ENCODE results near the gene LRMDA.

LRMDA gene

GRCh38 chr10:76428551-76429367, 997.3 kb downstream of the LRMDA start (continued):
- TF ChIP-seq ZNF398 (tag by site-specific recombination; IDR thresholded peaks at IDR 0.05) (peak; percentile 70), ZNF629 (tag by site-specific recombination; IDR thresholded peaks at IDR 0.05) (peak; percentile 43), ZNF621 (tag by site-specific recombination; IDR thresholded peaks at IDR 0.05) (no peak), ZNF549 (tag by site-specific recombination; IDR thresholded peaks at IDR 0.05) (no peak), SP7 (tag by site-specific recombination; IDR thresholded peaks at IDR 0.05) (peak; percentile 91), ZBTB8A (tag by site-specific recombination; IDR thresholded peaks at IDR 0.05) (no peak), YY2 (tag by site-specific recombination; IDR thresholded peaks at IDR 0.05) (0 out of 2 replicates have a peak, but pooled peaks have one; percentile 28), ZNF658 (tag by site-specific recombination; IDR thresholded peaks at IDR 0.05) (no peak), ATF2 (tag by site-specific recombination; IDR thresholded peaks at IDR 0.05; ENCODE audit: low read depth) (peak; percentile 72), ZNF664 (tag by site-specific recombination; IDR thresholded peaks at IDR 0.05) (0 out of 2 replicates have a peak, but pooled peaks have one; percentile 34), ZIC2 (tag by site-specific recombination; IDR thresholded peaks at IDR 0.05) (no peak), ZBTB48 (tag by site-specific recombination; IDR thresholded peaks at IDR 0.05) (0 out of 2 replicates have a peak, but pooled peaks have one; percentile 26), ZFP69B (tag by site-specific recombination; IDR thresholded peaks at IDR 0.05) (peak; percentile 36; the same call in 1 of the 2 replicates), ZNF292 (tag by site-specific recombination; IDR thresholded peaks at IDR 0.05; ENCODE audit: borderline replicate concordance, low read depth) (no peak), ZNF488 (tag by site-specific recombination; IDR thresholded peaks at IDR 0.05) (no peak), ZNF76 (tag by site-specific recombination; IDR thresholded peaks at IDR 0.05; ENCODE audit: borderline replicate concordance, low read depth) (no peak), ZFP3 (tag by site-specific recombination; IDR thresholded peaks at IDR 0.05; ENCODE audit: low read depth) (no peak), ZNF777 (tag by site-specific recombination; IDR thresholded peaks at IDR 0.05; ENCODE audit: borderline replicate concordance) (no peak), ZBTB17 (tag by site-specific recombination; IDR thresholded peaks at IDR 0.05) (no peak), GLIS2 (tag by site-specific recombination; IDR thresholded peaks at IDR 0.05) (no peak), SP3 (tag by site-specific recombination; IDR thresholded peaks at IDR 0.05) (no peak), ZNF785 (tag by site-specific recombination; IDR thresholded peaks at IDR 0.05) (no peak), ZNF223 (tag by site-specific recombination; IDR thresholded peaks at IDR 0.05) (no peak), ZNF157 (tag by site-specific recombination; IDR thresholded peaks at IDR 0.05) (no peak)
- TF ChIP-seq, protein P1, sequence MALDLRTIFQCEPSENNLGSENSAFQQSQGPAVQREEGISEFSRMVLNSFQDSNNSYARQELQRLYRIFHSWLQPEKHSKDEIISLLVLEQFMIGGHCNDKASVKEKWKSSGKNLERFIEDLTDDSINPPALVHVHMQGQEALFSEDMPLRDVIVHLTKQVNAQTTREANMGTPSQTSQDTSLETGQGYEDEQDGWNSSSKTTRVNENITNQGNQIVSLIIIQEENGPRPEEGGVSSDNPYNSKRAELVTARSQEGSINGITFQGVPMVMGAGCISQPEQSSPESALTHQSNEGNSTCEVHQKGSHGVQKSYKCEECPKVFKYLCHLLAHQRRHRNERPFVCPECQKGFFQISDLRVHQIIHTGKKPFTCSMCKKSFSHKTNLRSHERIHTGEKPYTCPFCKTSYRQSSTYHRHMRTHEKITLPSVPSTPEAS (tag by site-specific recombination; IDR thresholded peaks at IDR 0.05) = peak; percentile 84
- TF ChIP-seq, protein P2, sequence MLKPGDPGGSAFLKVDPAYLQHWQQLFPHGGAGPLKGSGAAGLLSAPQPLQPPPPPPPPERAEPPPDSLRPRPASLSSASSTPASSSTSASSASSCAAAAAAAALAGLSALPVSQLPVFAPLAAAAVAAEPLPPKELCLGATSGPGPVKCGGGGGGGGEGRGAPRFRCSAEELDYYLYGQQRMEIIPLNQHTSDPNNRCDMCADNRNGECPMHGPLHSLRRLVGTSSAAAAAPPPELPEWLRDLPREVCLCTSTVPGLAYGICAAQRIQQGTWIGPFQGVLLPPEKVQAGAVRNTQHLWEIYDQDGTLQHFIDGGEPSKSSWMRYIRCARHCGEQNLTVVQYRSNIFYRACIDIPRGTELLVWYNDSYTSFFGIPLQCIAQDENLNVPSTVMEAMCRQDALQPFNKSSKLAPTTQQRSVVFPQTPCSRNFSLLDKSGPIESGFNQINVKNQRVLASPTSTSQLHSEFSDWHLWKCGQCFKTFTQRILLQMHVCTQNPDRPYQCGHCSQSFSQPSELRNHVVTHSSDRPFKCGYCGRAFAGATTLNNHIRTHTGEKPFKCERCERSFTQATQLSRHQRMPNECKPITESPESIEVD (tag by site-specific recombination; IDR thresholded peaks at IDR 0.05) = peak; percentile 30; the same call in 1 of the 2 replicates
